Stimulated activated CD8-positive, alpha-beta memory T cell treated with anti-CD3 and anti-CD28 coated beads, Interleukin-12 subunit alpha, Interleukin-12 subunit beta, amount 100 ng/mL, for 24 hours (primary cell): Measurements from ENCODE around the gene ERAL1.
"Not testable (repeated sequence)": the region's sequence is repeated elsewhere in the genome, so short reads cannot be mapped to it uniquely, and the experiment has no call there.

Experiments used
- DNase-seq: peaks from one replicate; pipeline ENCODE4 v3.0.0-alpha.2; 2020; ENCODE audit errors: extremely low read depth

ERAL1 gene

GRCh38 chr17:28853295-28853694, 1.5 kb upstream of the ERAL1 start:
- no peak for DNase-seq

GRCh38 chr17:28855336-28855679, 492 bp downstream of the ERAL1 start:
- DNase-seq = no peak

GRCh38 chr17:28856028-28856574, 1.3 kb downstream of the ERAL1 start:
- DNase-seq = no peak

GRCh38 chr17:28857905-28858800, 3.3 kb downstream of the ERAL1 start:
- no peak for DNase-seq

- DNase-seq = no peak
Measured at GRCh38 chr17:28858801-28859355, 4.1 kb downstream of the ERAL1 start.

GRCh38 chr17:28860363-28860808, 5.6 kb downstream of the ERAL1 start:
- DNase-seq = no peak

GRCh38 chr17:28861393-28862203, 6.8 kb downstream of the ERAL1 start:
- no peak for DNase-seq

- DNase-seq = no peak
Measured at GRCh38 chr17:28862561-28862960, 7.7 kb downstream of the ERAL1 start.

- no peak for DNase-seq
Measured at GRCh38 chr17:28863953-28864352, 9.1 kb downstream of the ERAL1 start.

- DNase-seq = no peak
Measured at GRCh38 chr17:28864991-28865849, 10.4 kb downstream of the ERAL1 start.

- no peak for DNase-seq
Measured at GRCh38 chr17:28865946-28866752, 11.3 kb downstream of the ERAL1 start.

- no peak for DNase-seq
Measured at GRCh38 chr17:28867276-28867675, 12.5 kb downstream of the ERAL1 start.

GRCh38 chr17:28871056-28871579, 16.3 kb downstream of the ERAL1 start:
- no peak for DNase-seq

GRCh38 chr17:28873839-28874238, 19.0 kb downstream of the ERAL1 start:
- DNase-seq = no peak

- DNase-seq = no peak
Measured at GRCh38 chr17:28874750-28875149, 19.9 kb downstream of the ERAL1 start.

GRCh38 chr17:28875848-28876550, 21.2 kb downstream of the ERAL1 start:
- no peak for DNase-seq

- DNase-seq = not testable (repeated sequence)
Measured at GRCh38 chr17:28877150-28877711, 22.4 kb downstream of the ERAL1 start.

- DNase-seq = no peak
Measured at GRCh38 chr17:28878158-28878910, 23.5 kb downstream of the ERAL1 start.
